ENCODE measurements around the gene GNAS. TPM values are rescaled to one million over a fixed set of nuclear protein-coding genes. Genes with fewer than 3 reads are reported as not detected.

GNAS gene
- total RNA-seq, 2 experiments from 2014 or later, result 658 to 692 TPM

DNA sequence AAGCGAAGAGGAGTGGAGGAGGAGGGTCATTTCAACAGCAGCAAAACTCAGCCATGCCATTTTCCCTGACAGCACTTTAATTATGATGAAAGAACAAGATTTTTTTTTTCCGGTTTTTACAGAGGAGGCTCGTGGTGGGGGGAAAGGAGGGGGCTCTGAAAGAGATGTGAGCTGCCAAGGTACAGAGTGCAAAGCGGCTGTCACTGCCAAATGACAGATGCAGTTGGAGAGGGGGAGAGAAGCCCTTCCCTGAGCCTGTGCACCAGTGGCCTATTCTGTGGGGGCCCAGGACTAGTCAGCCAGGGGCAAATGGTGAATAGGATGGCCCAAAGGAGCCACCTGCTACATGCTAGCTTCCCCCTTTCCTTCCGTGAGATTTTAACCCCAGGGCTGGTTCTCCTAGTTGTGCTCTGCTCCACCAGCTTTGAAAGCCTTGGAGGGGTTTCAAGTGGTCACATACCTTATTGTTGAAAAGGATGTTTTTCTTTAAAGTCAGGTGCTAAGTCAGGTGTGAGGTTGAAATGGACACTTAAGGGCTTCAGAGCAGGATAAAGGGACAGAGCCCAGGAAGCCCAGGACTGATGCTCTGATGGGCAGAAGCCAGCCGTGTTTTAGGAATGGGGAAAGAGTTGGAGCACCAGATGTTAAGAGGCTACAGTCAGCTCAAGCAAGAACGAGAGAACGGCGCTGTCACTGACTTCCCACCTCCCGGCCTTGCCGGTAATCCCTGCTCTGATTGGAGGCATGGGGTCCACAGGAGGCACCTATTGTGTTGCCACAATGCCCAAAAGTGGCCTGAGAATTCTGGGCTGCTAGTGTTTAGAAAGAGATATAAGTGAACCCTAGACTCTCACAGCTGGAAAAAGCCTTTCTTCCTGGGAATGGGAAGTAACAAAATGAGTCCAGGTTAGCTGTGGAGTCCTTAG, 24.8 kb downstream of the GNAS start:
- intact Hi-C loops (cut with micrococcal nuclease), result no loop called here
- no peak for DNase-seq
- H3K4me1 Mint-ChIP-seq (ENCODE audit: low read depth), result peaks cover 13% of the 10 kb centered on the region
- no peak overlapping the region for H3K27ac Mint-ChIP-seq
- POLR2A ChIA-PET, result no interaction called here
- H3K27me3 Mint-ChIP-seq, result no peaks in the 10 kb centered on the region
- no peak overlapping the region for H3K4me3 Mint-ChIP-seq
- H3K9me3 Mint-ChIP-seq, result no peaks in the 10 kb centered on the region
- CTCF ChIA-PET, result interaction anchor here (0.7 to 1.3 kb wide), 2 partner anchors 62 to 345 kb away, joined by 3 read pairs; no protein-coding TSS in a partner anchor
- H3K36me3 Mint-ChIP-seq, result no peaks in the 10 kb centered on the region

DNA sequence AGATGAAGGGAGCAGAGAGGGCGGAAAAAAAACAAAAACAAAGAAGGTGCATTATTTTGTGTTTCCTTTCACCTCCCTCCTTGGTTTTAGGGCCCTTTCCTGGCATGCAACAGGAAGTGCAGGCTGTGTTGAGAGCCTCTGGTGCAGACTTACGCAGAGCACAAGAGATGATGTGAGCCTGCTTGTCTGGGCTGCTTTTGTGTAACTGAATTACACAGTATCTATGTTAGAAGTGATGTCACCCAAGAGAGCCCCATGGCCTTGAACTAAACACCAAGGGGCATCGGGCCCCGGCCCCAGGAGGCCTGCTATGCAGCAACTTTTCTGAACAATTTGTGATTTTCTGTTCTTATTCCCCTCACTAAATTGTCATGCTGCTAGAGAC, 25.5 kb downstream of the GNAS start:
- ChIA-PET POLR2A (no interaction called here), CTCF (interaction anchor here (1.3 kb wide), 1 partner anchor 344 kb away, joined by 3 read pairs; no protein-coding TSS in a partner anchor)
- no peak overlapping the region for H3K27ac Mint-ChIP-seq
- H3K4me3 Mint-ChIP-seq, result no peak overlapping the region
- no peaks in the 10 kb centered on the region for H3K36me3 Mint-ChIP-seq
- no peaks in the 10 kb centered on the region for H3K9me3 Mint-ChIP-seq
- no peaks in the 10 kb centered on the region for H3K27me3 Mint-ChIP-seq
- peak; percentile 50 for DNase-seq
- intact Hi-C loops (cut with micrococcal nuclease), result no loop called here
- peaks cover 13% of the 10 kb centered on the region for H3K4me1 Mint-ChIP-seq (ENCODE audit: low read depth)

DNA sequence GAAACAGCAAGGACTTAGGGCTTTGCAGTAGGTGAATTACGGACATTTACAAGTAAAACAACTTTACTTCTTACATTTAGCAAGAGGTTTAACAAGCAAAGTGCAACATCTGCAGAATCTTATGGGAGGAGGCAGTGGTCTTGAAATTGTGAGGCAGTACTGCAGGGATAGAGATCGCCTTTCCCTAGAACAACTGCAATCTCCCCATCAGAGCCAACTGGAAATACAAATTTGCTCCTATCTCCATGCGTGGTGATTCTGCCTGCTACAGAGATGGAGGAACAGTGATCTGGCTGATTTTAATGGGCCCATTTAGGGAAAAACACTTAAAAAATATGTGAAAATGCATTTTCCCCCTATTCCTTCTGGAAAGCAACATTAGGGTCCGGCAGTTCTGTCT, 25.9 kb downstream of the GNAS start:
- POLR2A ChIA-PET, result no interaction called here
- CTCF ChIA-PET, result interaction anchor here (1.3 kb wide), 1 partner anchor 344 kb away, joined by 3 read pairs; no protein-coding TSS in a partner anchor
- Mint-ChIP-seq H3K9me3 (no peaks in the 10 kb centered on the region), H3K4me3 (no peak overlapping the region), H3K4me1 (ENCODE audit: low read depth) (peaks cover 13% of the 10 kb centered on the region), H3K27ac (no peak overlapping the region), H3K27me3 (no peaks in the 10 kb centered on the region), H3K36me3 (no peaks in the 10 kb centered on the region)
- intact Hi-C loops (cut with micrococcal nuclease), result no loop called here
- no peak for DNase-seq

DNA sequence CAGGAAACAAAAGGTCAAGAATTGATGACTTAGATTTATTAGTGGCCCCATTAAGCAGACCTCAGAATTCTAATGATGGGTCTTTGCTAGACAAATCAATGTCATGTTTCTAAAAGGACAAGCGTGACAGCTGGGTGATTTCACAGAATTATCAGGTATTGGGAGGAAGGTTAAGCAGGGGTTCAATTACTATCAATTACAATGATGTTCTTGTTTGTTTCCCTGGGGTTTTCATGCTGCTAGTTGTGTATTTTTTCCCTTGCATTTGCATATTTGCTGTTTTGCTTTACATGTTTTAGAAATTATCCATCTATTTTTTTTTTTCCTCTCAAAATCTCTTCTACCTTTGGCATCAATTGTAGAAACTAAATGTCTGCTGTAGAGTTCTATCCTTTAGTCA, 27.9 kb downstream of the GNAS start:
- DNase-seq, result no peak
- Mint-ChIP-seq H3K36me3 (no peaks in the 10 kb centered on the region), H3K4me1 (ENCODE audit: low read depth) (peaks cover 13% of the 10 kb centered on the region), H3K4me3 (no peak overlapping the region), H3K27me3 (no peaks in the 10 kb centered on the region), H3K27ac (no peak overlapping the region), H3K9me3 (no peaks in the 10 kb centered on the region)
- POLR2A ChIA-PET, result no interaction called here
- CTCF ChIA-PET, result interaction anchor here (1.0 kb wide), 1 partner anchor 10 kb away, joined by 6 read pairs; no protein-coding TSS in a partner anchor
- intact Hi-C loops (cut with micrococcal nuclease), result no loop called here

DNA sequence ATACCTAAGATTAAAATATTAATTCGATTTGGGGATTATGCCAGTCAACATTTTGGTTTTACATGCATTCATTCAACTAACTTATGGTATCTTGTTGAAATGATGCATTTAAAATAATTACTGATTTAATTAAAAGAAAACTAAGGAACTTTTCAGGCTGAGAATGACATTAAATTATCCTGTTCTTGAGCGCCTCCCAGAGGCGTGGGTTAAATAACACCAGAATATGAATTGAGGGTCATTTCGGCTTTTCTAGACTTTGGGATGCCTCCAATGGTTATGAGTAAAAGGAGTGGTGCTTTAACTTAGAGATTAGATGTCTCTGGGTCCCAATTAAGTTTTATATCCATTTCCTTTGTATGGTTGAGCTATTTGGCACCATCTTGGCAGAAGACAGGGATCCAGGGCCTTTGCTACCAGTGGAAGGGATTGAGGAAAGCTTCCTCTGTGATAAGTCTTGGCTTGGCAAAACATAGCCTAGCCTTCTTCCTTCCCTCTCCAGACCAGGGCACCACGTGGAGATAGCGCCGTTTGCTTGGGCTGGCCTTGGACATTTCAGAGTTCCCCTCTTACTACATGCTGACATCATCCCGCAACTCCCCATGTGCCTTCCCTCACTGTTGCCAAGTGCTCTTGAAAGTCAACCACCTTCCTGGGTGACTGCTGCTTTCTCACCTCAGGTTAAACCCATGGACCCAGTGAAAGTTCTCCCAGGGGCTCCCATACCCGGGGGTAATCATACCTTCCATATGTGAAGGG, 28.7 kb downstream of the GNAS start:
- intact Hi-C loops (cut with micrococcal nuclease), result no loop called here
- POLR2A ChIA-PET, result no interaction called here
- Mint-ChIP-seq H3K36me3 (no peaks in the 10 kb centered on the region), H3K9me3 (no peaks in the 10 kb centered on the region), H3K27ac (no peak overlapping the region), H3K27me3 (no peaks in the 10 kb centered on the region), H3K4me1 (ENCODE audit: low read depth) (peaks cover 16% of the 10 kb centered on the region), H3K4me3 (no peak overlapping the region)
- DNase-seq, result no peak
- CTCF ChIA-PET, result interaction anchor here (1.2 to 2.5 kb wide), 2 partner anchors 11 to 178 kb away, joined by 3 to 7 read pairs; no protein-coding TSS in a partner anchor

DNA sequence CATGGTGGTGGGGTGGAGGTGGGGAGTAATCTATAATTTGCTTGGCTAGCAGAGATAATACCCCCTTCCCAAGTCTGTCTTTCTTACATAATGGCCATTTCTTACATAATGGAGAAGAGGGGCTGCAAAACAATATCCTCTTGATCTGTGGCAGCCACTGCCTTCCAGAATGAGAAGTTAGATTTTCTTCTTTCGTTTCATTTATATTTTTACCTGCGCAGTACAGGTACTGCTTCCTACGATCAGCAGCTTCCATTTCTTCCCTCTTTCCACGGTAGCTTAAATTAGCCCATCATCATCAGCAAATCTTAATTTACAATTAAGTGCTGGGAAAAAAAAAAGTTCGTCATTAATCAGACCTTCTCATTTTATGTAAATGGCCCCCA, 30.2 kb downstream of the GNAS start:
- Mint-ChIP-seq H3K36me3 (no peaks in the 10 kb centered on the region), H3K27me3 (no peaks in the 10 kb centered on the region), H3K4me3 (no peak overlapping the region), H3K4me1 (ENCODE audit: low read depth) (peaks cover 28% of the 10 kb centered on the region), H3K9me3 (no peaks in the 10 kb centered on the region), H3K27ac (no peak overlapping the region)
- ChIA-PET POLR2A (interaction anchor here (0.6 kb wide), 1 partner anchor 9 kb away, joined by 3 read pairs; no protein-coding TSS in a partner anchor), CTCF (interaction anchor here (0.6 to 2.5 kb wide), 2 partner anchors 12 to 40 kb away, joined by 4 to 7 read pairs; no protein-coding TSS in a partner anchor)
- no peak for DNase-seq
- intact Hi-C loops (cut with micrococcal nuclease), result no loop called here

DNA sequence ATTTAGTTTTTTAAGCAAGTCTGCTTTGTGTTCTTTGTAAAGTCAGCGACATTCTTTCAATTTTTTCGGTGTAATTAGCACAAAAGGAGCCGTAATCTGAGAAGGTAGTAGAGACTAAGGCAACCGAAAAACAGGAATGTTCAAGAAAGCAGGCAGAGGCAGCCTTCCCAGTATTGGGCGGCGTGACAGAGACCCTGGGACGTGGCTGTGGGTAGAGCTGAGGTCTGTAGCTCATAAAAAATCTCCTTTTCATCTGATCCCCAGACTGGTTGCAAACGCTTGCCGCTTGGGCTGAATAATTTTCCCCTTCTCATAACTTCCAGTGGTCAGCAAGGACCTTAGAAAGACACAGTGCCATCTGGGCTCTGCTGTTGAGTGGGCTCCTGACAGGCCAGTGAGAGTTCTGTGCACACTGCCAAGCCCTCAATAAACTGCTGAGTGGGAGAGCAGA, 30.8 kb downstream of the GNAS start:
- intact Hi-C loops (cut with micrococcal nuclease), result no loop called here
- H3K36me3 Mint-ChIP-seq, result no peaks in the 10 kb centered on the region
- DNase-seq, result no peak
- peaks cover 26% of the 10 kb centered on the region for H3K4me1 Mint-ChIP-seq (ENCODE audit: low read depth)
- ChIA-PET POLR2A (interaction anchor here (0.6 kb wide), 1 partner anchor 8 kb away, joined by 3 read pairs; no protein-coding TSS in a partner anchor), CTCF (interaction anchor here (0.9 to 2.5 kb wide), 3 partner anchors 13 to 338 kb away, joined by 4 to 7 read pairs (median 4); no protein-coding TSS in a partner anchor)
- H3K9me3 Mint-ChIP-seq, result no peaks in the 10 kb centered on the region
- no peaks in the 10 kb centered on the region for H3K27me3 Mint-ChIP-seq
- H3K27ac Mint-ChIP-seq, result no peak overlapping the region
- H3K4me3 Mint-ChIP-seq, result no peak overlapping the region

DNA sequence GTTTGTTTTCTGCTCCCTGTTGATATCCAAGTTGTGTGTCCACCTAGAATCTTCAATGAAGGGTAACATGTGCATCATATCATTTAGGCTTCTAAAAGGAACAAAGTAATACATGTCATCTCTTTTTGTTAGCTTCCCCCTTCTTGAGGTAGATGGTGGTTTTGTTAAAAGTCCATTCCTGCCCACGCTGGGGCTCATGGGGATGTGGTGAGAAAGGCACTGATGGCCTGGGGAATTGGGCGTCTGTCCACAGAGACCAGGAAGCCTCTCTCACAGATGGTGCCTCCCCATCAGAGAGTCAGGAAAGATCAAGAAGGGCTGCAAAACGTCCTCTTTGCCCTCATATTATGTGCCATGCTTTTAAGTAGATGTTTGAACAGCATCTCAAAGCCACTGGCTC, 32.5 kb downstream of the GNAS start:
- peaks cover 22% of the 10 kb centered on the region for H3K4me1 Mint-ChIP-seq (ENCODE audit: low read depth)
- no peaks in the 10 kb centered on the region for H3K36me3 Mint-ChIP-seq
- H3K27me3 Mint-ChIP-seq, result no peaks in the 10 kb centered on the region
- intact Hi-C loops (cut with micrococcal nuclease), result no loop called here
- no peak for DNase-seq
- CTCF ChIA-PET, result no interaction called here
- H3K4me3 Mint-ChIP-seq, result no peak overlapping the region
- H3K9me3 Mint-ChIP-seq, result no peaks in the 10 kb centered on the region
- POLR2A ChIA-PET, result no interaction called here
- H3K27ac Mint-ChIP-seq, result no peak overlapping the region

DNA sequence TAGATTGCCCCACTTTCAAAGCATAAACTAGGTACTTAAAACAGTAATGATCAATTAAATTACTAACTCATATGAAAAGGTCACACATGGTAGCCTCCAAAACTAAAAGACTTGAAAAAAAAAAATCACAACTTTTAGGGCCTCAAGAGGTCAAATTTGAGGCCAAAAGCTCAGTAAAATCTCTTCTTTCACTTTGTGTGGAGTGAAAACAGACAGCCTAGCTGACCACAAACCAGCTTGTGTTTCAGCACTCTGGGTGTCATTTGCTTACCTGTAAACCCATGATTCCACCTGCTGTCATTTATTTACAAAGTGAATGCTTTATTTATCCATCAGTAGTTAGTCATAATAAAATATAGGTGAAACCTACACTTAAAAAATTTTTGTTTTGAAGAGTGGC, 34.0 kb downstream of the GNAS start:
- Mint-ChIP-seq H3K36me3 (peaks cover 2% of the 10 kb centered on the region), H3K4me1 (ENCODE audit: low read depth) (peaks cover 22% of the 10 kb centered on the region), H3K27ac (no peak overlapping the region), H3K4me3 (no peak overlapping the region), H3K27me3 (no peaks in the 10 kb centered on the region), H3K9me3 (no peaks in the 10 kb centered on the region)
- CTCF ChIA-PET, result interaction anchor here (0.7 to 1.2 kb wide), 8 partner anchors 14 to 642 kb away, joined by 3 to 4 read pairs (median 3); no protein-coding TSS in a partner anchor
- POLR2A ChIA-PET, result interaction anchor here (0.6 kb wide), 1 partner anchor 1298 kb away, joined by 3 read pairs; no protein-coding TSS in a partner anchor
- no peak for DNase-seq
- intact Hi-C loops (cut with micrococcal nuclease), result no loop called here

DNA sequence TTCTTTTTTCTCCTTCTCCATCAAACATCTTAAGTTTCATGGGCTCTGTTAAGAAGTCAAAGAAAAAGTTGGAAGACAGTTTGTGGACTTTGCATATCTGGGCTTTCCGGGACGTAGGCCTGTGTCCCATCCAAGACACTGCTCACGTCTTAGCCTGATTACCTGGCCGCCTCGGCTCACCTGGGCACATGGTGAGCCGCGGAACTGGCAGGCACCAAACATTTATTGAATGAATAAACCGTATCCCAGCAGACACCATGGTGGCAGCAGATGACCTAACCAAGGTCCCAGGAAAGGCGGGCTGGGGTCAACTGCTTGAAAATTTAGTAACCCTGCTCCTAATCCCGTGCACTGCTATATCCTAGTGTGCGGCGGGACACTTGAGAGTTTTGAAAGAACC, 35.6 kb downstream of the GNAS start:
- no peak for DNase-seq
- peaks cover 6% of the 10 kb centered on the region for H3K36me3 Mint-ChIP-seq
- H3K4me1 Mint-ChIP-seq (ENCODE audit: low read depth), result peaks cover 22% of the 10 kb centered on the region
- POLR2A ChIA-PET, result no interaction called here
- H3K27me3 Mint-ChIP-seq, result no peaks in the 10 kb centered on the region
- no peaks in the 10 kb centered on the region for H3K9me3 Mint-ChIP-seq
- peak overlapping the region; percentile 80 for H3K4me3 Mint-ChIP-seq
- intact Hi-C loops (cut with micrococcal nuclease), result no loop called here
- CTCF ChIA-PET, result no interaction called here
- peak overlapping the region; percentile 58 for H3K27ac Mint-ChIP-seq

DNA sequence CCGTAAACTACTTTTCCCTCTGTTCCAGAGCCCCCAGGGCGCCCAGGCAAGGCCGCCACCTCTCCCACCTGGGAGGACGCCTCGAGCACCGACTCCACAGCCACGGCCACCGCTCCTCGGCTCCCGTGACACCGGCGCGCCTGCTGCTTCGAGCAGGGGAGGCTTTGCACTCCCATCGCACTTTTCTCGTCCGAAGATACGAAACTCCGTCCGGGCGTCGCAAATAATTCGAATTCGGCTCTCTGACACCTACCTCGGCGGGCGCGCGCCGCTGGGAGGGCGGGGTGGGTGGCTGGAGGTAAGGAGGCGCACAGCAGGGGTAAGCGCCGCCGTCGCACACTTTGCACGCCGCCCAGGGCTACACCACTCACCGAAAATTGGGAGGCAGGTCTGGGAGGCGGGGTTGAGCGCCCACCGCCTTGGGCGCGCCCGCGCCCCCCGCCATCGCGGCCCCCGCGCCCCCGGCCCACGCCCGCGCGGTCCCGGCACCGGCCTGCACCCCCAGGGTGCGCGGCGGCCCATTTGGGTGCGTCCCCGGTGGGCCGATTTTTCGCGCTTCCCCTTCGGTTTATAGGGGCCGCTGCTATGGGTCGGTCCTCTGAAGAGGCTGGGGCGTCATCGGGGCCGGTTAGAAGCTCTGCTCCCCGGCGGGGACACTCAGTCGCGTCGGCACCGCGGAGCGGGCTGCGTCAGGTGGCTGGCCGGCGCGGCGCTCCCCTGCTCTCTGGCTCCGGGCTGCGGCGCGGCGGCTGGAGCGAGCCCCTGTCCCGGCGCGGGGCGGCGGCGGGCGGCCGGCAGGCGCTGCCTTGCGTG, 36.2 kb downstream of the GNAS start:
- intact Hi-C loops (cut with micrococcal nuclease), result no loop called here
- H3K4me3 Mint-ChIP-seq, result peak overlapping the region; percentile 80
- peaks cover 27% of the 10 kb centered on the region for H3K4me1 Mint-ChIP-seq (ENCODE audit: low read depth)
- CTCF ChIA-PET, result no interaction called here
- no peaks in the 10 kb centered on the region for H3K27me3 Mint-ChIP-seq
- H3K36me3 Mint-ChIP-seq, result peaks cover 11% of the 10 kb centered on the region
- POLR2A ChIA-PET, result interaction anchor here (0.6 to 1.9 kb wide), 8 partner anchors 10 to 237 kb away, joined by 3 to 12 read pairs (median 4); partner anchors contain the start of genes ATP5F1E and STX16
- DNase-seq, result peak; percentile 88
- H3K9me3 Mint-ChIP-seq, result no peaks in the 10 kb centered on the region
- peak overlapping the region; percentile 58 for H3K27ac Mint-ChIP-seq

All from activated CD4-positive, alpha-beta memory T cell treated with anti-CD3 and anti-CD28 coated beads for 36 hours (primary cell).